HTERT RPE-1 (cell line): ENCODE results near the gene ZMYND11.

Source experiments
- in situ Hi-C: fragments of 300-500 bp; cut with MboI; formaldehyde crosslinking; loops from 4 replicates; pipeline ENCODE4 v1.14.3; 2020; ENCODE audit warnings: low sequenced_read_pairs

Gene ZMYND11

GRCh38 chr10:190216-190615 lies 55.0 kb downstream of the ZMYND11 start:
- in situ Hi-C loops, result no loop called here

- in situ Hi-C loops, result no loop called here
Observed at GRCh38 chr10:191703-192518, 56.7 kb downstream of the ZMYND11 start.

- in situ Hi-C loops, result no loop called here
Observed at GRCh38 chr10:194281-194680, 59.0 kb downstream of the ZMYND11 start.

- in situ Hi-C loops, result no loop called here
Observed at GRCh38 chr10:200405-200804, 65.2 kb downstream of the ZMYND11 start.

- in situ Hi-C loops, result no loop called here
Observed at GRCh38 chr10:201328-201771, 66.1 kb downstream of the ZMYND11 start.

GRCh38 chr10:208616-209015 lies 73.4 kb downstream of the ZMYND11 start:
- in situ Hi-C loops, result no loop called here

GRCh38 chr10:209357-209756 lies 74.1 kb downstream of the ZMYND11 start:
- in situ Hi-C loops, result no loop called here

GRCh38 chr10:210297-210696 lies 75.0 kb downstream of the ZMYND11 start:
- in situ Hi-C loops, result no loop called here

GRCh38 chr10:215444-215843 lies 80.2 kb downstream of the ZMYND11 start:
- in situ Hi-C loops, result no loop called here

- in situ Hi-C loops, result no loop called here
Observed at GRCh38 chr10:218798-219197, 83.5 kb downstream of the ZMYND11 start.

- in situ Hi-C loops, result no loop called here
Observed at GRCh38 chr10:219731-220472, 84.6 kb downstream of the ZMYND11 start.

GRCh38 chr10:224571-224970 lies 89.3 kb downstream of the ZMYND11 start:
- in situ Hi-C loops, result no loop called here

GRCh38 chr10:226018-226417 lies 90.8 kb downstream of the ZMYND11 start:
- in situ Hi-C loops, result no loop called here

- in situ Hi-C loops, result no loop called here
Observed at GRCh38 chr10:227014-227413, 91.8 kb downstream of the ZMYND11 start.

GRCh38 chr10:228366-228765 lies 93.1 kb downstream of the ZMYND11 start:
- in situ Hi-C loops, result no loop called here

GRCh38 chr10:230758-231157 lies 95.5 kb downstream of the ZMYND11 start:
- in situ Hi-C loops, result no loop called here

- in situ Hi-C loops, result no loop called here
Observed at GRCh38 chr10:232061-232460, 96.8 kb downstream of the ZMYND11 start.

GRCh38 chr10:232878-233277 lies 97.6 kb downstream of the ZMYND11 start:
- in situ Hi-C loops, result no loop called here

- in situ Hi-C loops, result no loop called here
Observed at GRCh38 chr10:234708-235406, 99.6 kb downstream of the ZMYND11 start.

- in situ Hi-C loops, result no loop called here
Observed at GRCh38 chr10:235915-236314, 100.7 kb downstream of the ZMYND11 start.

GRCh38 chr10:239109-239508 lies 103.9 kb downstream of the ZMYND11 start:
- in situ Hi-C loops, result no loop called here

- in situ Hi-C loops, result no loop called here
Observed at GRCh38 chr10:241451-241850, 106.2 kb downstream of the ZMYND11 start.
